H1 (cell line): ENCODE results near the gene TPSAB1. TPM values are rescaled to one million over a fixed set of nuclear protein-coding genes. Genes with fewer than 3 reads are reported as not detected.

ENCODE experiments used
- CTCF ChIA-PET: fragments of 300-600 bp; sonication (Branson Sonifier 250); formaldehyde crosslinking; loops from one replicate; lab custom pipeline; 2021; ENCODE audit not compliant: partially characterized antibody; lab: Charles Lee
- POLR2A ChIA-PET: fragments of 300-600 bp; sonication (Branson Sonifier 250); formaldehyde crosslinking; loops from one replicate; lab custom pipeline; 2021; ENCODE audit warnings: inconsistent platforms; ENCODE audit not compliant: partially characterized antibody; lab: Charles Lee
- DNase-seq, 2 experiments: peaks; one replicate each; pipeline versions ENCODE4 v3.0.0 to v3.0.0-alpha.2; 2010 to 2022; ENCODE audit warnings: low spot score in 2 of 2, low read depth in 1 of 2, mixed read lengths in 1 of 2
- FAIRE-seq: peaks from 2 replicates; lab custom pipeline; 2011; peaks lifted over from hg19 to GRCh38; lab: Jason Lieb, UNC
- H2AFZ ChIP-seq: 2 replicates; pipeline ENCODE4 v1.8.1; 2012; ENCODE audit warnings: low read length, inconsistent platforms
- H2AK5ac ChIP-seq: 2 replicates; pipeline ENCODE4 v1.6.1; 2013; ENCODE audit warnings: low read depth, low read length
- H2BK120ac ChIP-seq: replicated peaks from 2 replicates; pipeline ENCODE3; 2013; ENCODE audit warnings: low read depth, low read length, inconsistent platforms
- H2BK12ac ChIP-seq: 2 replicates; pipeline ENCODE4 v1.6.1; 2013; ENCODE audit warnings: low read depth, low read length
- H2BK15ac ChIP-seq: 2 replicates; pipeline ENCODE4 v1.6.1; 2013; ENCODE audit warnings: low read length
- H2BK20ac ChIP-seq: 2 replicates; pipeline ENCODE4 v1.6.1; 2013; ENCODE audit warnings: low read length
- H2BK5ac ChIP-seq: 2 replicates; pipeline ENCODE4 v1.6.1; 2013; ENCODE audit warnings: low read depth, low read length
- H3K14ac ChIP-seq: 2 replicates; pipeline ENCODE4 v1.6.1; 2013; ENCODE audit warnings: inconsistent platforms; ENCODE audit not compliant: insufficient read length
- H3K18ac ChIP-seq: 2 replicates; pipeline ENCODE4 v1.6.1; 2013; ENCODE audit warnings: low read length; ENCODE audit errors: extremely low read depth
- H3K23ac ChIP-seq: 2 replicates; pipeline ENCODE4 v1.6.1; 2013; ENCODE audit warnings: inconsistent platforms; ENCODE audit not compliant: insufficient read length
- H3K23me2 ChIP-seq: 2 replicates; pipeline ENCODE4 v1.6.1; 2013; ENCODE audit warnings: low read depth, low read length
- H3K27ac ChIP-seq: 2 replicates; pipeline ENCODE4 v1.6.1; 2011; ENCODE audit warnings: low read depth, low read length, inconsistent platforms
- H3K27me3 ChIP-seq, 4 experiments: replicated peaks in 1 of 4; 1 replicate in 1 of 4; 2 replicates in 3 of 4; pipeline versions ENCODE4 v1.6.1 to v1.8.1; 2011 to 2013; ENCODE audit warnings: low read length in 3 of 4, mild to moderate bottlenecking in 3 of 4, inconsistent platforms in 2 of 4, mixed read lengths in 2 of 4, moderate library complexity in 1 of 4; ENCODE audit not compliant: control insufficient read depth in 3 of 4, insufficient read depth in 3 of 4; ENCODE audit errors: extremely low read depth in 1 of 4
- H3K36me3 ChIP-seq, 4 experiments: 2 replicates each; pipeline versions ENCODE4 v1.6.1 to v1.8.1; 2011 to 2013; ENCODE audit warnings: mild to moderate bottlenecking in 4 of 4, low read length in 3 of 4, moderate library complexity in 2 of 4, control low read depth in 1 of 4, inconsistent platforms in 1 of 4; ENCODE audit not compliant: insufficient read depth in 4 of 4, control insufficient read depth in 2 of 4
- H3K4ac ChIP-seq: replicated peaks from 2 replicates; pipeline ENCODE3; 2013; ENCODE audit warnings: low read length, low read depth, mixed read lengths, inconsistent platforms; ENCODE audit not compliant: insufficient read length
- H3K4me1 ChIP-seq, 4 experiments: replicated peaks in 1 of 4; 1 replicate in 1 of 4; 2 replicates in 3 of 4; pipeline versions ENCODE4 v1.6.1 to v1.8.1; 2011 to 2013; ENCODE audit warnings: low read length in 3 of 4, inconsistent platforms in 2 of 4, mixed read lengths in 1 of 4; ENCODE audit not compliant: insufficient read depth in 4 of 4, control insufficient read depth in 3 of 4
- H3K4me2 ChIP-seq, 2 experiments: 2 replicates each; pipeline versions ENCODE4 v1.6.1 to v1.8.1; 2011 to 2013; ENCODE audit warnings: low read depth in 2 of 2, low read length in 2 of 2, control low read depth in 1 of 2, inconsistent platforms in 1 of 2, mild to moderate bottlenecking in 1 of 2; ENCODE audit not compliant: insufficient read depth in 1 of 2
- H3K4me3 ChIP-seq, 4 experiments: fragments of 200-600, 300-600 bp in 1 of 4; sonication (generic), shearing (Covaris generic), sonication (Bioruptor Twin) in 1 of 4; 2 replicates each; pipeline versions ENCODE4 v1.5.1 to v1.8.1; 2011 to 2016; ENCODE audit warnings: low read length in 4 of 4, low read depth in 3 of 4, control low read depth in 2 of 4, inconsistent platforms in 2 of 4, mild to moderate bottlenecking in 2 of 4, mixed read lengths in 1 of 4, moderate library complexity in 1 of 4; ENCODE audit not compliant: insufficient read depth in 2 of 4; ENCODE audit errors: extremely low read depth in 1 of 4
- H3K56ac ChIP-seq: replicated peaks from 2 replicates; pipeline ENCODE3; 2013; ENCODE audit warnings: low read depth, mild to moderate bottlenecking, mixed read lengths, low read length, inconsistent platforms; ENCODE audit not compliant: insufficient read length
- H3K79me1 ChIP-seq: 2 replicates; pipeline ENCODE4 v1.6.1; 2013; ENCODE audit warnings: low read depth, low read length, control low read depth
- H3K79me2 ChIP-seq, 2 experiments: 2 replicates each; pipeline versions ENCODE4 v1.6.1 to v1.8.1; 2012 to 2013; ENCODE audit warnings: low read length in 2 of 2, mild to moderate bottlenecking in 2 of 2, inconsistent platforms in 1 of 2; ENCODE audit not compliant: insufficient read depth in 2 of 2, control insufficient read depth in 1 of 2
- H3K9ac ChIP-seq, 4 experiments: replicated peaks in 1 of 4; 1 replicate in 1 of 4; 2 replicates in 3 of 4; pipeline versions ENCODE4 v1.6.1 to v1.8.1; 2011 to 2013; ENCODE audit warnings: low read depth in 3 of 4, low read length in 3 of 4, control low read depth in 2 of 4, mild to moderate bottlenecking in 2 of 4, moderate library complexity in 2 of 4, inconsistent platforms in 1 of 4; ENCODE audit errors: extremely low read depth in 1 of 4
- H3K9me3 ChIP-seq, 2 experiments: 2 replicates each; pipeline versions ENCODE4 v1.6.1 to v1.8.1; 2012 to 2013; ENCODE audit warnings: mild to moderate bottlenecking in 2 of 2, moderate library complexity in 2 of 2, control low read depth in 1 of 2, inconsistent platforms in 1 of 2, low read depth in 1 of 2, low read length in 1 of 2, mixed read lengths in 1 of 2; ENCODE audit not compliant: insufficient read depth in 2 of 2
- H4K20me1 ChIP-seq, 2 experiments: replicated peaks in 1 of 2; 2 replicates each; pipeline versions ENCODE3 to v1.8.1; 2011 to 2013; ENCODE audit warnings: inconsistent platforms in 2 of 2, low read length in 2 of 2, mild to moderate bottlenecking in 1 of 2; ENCODE audit not compliant: insufficient read depth in 2 of 2, control insufficient read depth in 1 of 2
- H4K5ac ChIP-seq: 2 replicates; pipeline ENCODE4 v1.6.1; 2013; ENCODE audit warnings: low read length, low read depth, mixed read lengths, inconsistent platforms; ENCODE audit not compliant: insufficient read length
- H4K8ac ChIP-seq: 2 replicates; pipeline ENCODE4 v1.8.0; 2013; ENCODE audit warnings: mild to moderate bottlenecking, moderate library complexity, low read length, inconsistent platforms; ENCODE audit not compliant: insufficient read depth; ENCODE audit errors: extremely low read depth
- H4K91ac ChIP-seq: replicated peaks from 2 replicates; pipeline ENCODE3; 2013; ENCODE audit warnings: low read length, mixed read lengths, inconsistent platforms; ENCODE audit not compliant: insufficient read length
- BCL11A ChIP-seq, 2 experiments: IDR thresholded peaks; one replicate each; pipeline ENCODE4 v1.6.1; 2011; ENCODE audit warnings: low read depth in 2 of 2, low read length in 2 of 2, mild to moderate bottlenecking in 2 of 2
- CBX5 ChIP-seq: fragments of 300-800, 300-1000 bp; sonication (generic); IDR thresholded peaks from 2 replicates; pipeline ENCODE4 v1.7.1; 2016; ENCODE audit warnings: antibody characterized with exemption, low read length, low read depth
- PHF8 ChIP-seq: fragments of 200-600 bp; sonication (generic); conservative IDR thresholded peaks from 2 replicates; pipeline ENCODE4 v1.7.1; 2012; ENCODE audit warnings: low read depth, mild to moderate bottlenecking, inconsistent platforms, low read length, moderate library complexity
- POU5F1 ChIP-seq: IDR thresholded peaks from 2 replicates; pipeline ENCODE4 v1.6.1; 2011; ENCODE audit warnings: low read depth, mild to moderate bottlenecking, low read length, moderate library complexity
- RXRA ChIP-seq: IDR thresholded peaks from 2 replicates; pipeline ENCODE4 v1.6.1; 2011; ENCODE audit warnings: low read depth, mild to moderate bottlenecking, low read length, moderate library complexity; ENCODE audit not compliant: insufficient read depth
- SIN3A ChIP-seq, 2 experiments: IDR thresholded peaks in 1 of 2; conservative IDR thresholded peaks in 1 of 2; 2 replicates each; pipeline ENCODE4 v1.6.1; 2011 to 2012; ENCODE audit warnings: low read length in 2 of 2, improper control_type of control experiment in 1 of 2, low read depth in 1 of 2, mild to moderate bottlenecking in 1 of 2
- SIX5 ChIP-seq: IDR thresholded peaks from 2 replicates; pipeline ENCODE4 v1.6.1; 2011; ENCODE audit warnings: mild to moderate bottlenecking, low read depth, low read length
- SP2 ChIP-seq: IDR thresholded peaks from 2 replicates; pipeline ENCODE4 v1.6.1; 2012; ENCODE audit warnings: mild to moderate bottlenecking, low read length, inconsistent platforms
- SRF ChIP-seq: IDR thresholded peaks from 2 replicates; pipeline ENCODE4 v1.6.1; 2011; ENCODE audit warnings: mild to moderate bottlenecking, low read depth, low read length, moderate library complexity
- ZNF274 ChIP-seq: IDR thresholded peaks from 2 replicates; pipeline ENCODE4 v1.7.0; 2012; ENCODE audit warnings: low read length, borderline replicate concordance; ENCODE audit errors: extremely low read depth
- WGBS, 2 experiments: shearing (Covaris generic) in 1 of 2; methylation state at CpG; one replicate each; pipeline versions ENCODE4 v1.1.6 to v1.1.7; 2013 to 2015; ENCODE audit warnings: low lambda C conversion rate in 2 of 2, mixed read lengths in 2 of 2, inconsistent platforms in 1 of 2, low coverage in 1 of 2, missing lambda C conversion rate in 1 of 2; ENCODE audit not compliant: insufficient replicate concordance in 2 of 2, insufficient coverage in 1 of 2, insufficient read length in 1 of 2; ENCODE audit errors: extremely low coverage in 1 of 2, missing lambda C conversion rate in 1 of 2; 5-methylcytosine and 5-hydroxymethylcytosine counted together
- polyA plus RNA-seq, 7 experiments: library from polyadenylated mRNA; depleted of rRNA in 3 of 7; stranded (reverse) in 5 of 7; unstranded in 2 of 7; fragments of >200 nt in 5 of 7; fragments of 200-250 nt in 2 of 7; gene quantifications; 1 replicate in 5 of 7; 2 replicates in 1 of 7; 4 replicates in 1 of 7; pipeline versions ENCODE4 v1.2.1 to v1.2.3, GENCODE V29; 2011 to 2013; ENCODE audit warnings: missing spikeins in 2 of 7, mixed read lengths in 2 of 7
- total RNA-seq: library from RNA; stranded (reverse); fragmentation: NEBNext Ultra II Directional; extraction: Animal tissue kit (Norgen Biotek cat#: 25700); gene quantifications from 2 replicates; pipeline ENCODE4 v1.2.1, GENCODE V29; 2021
- TF ChIP-seq, protein P1 (sequence below): IDR thresholded peaks from 2 replicates; pipeline ENCODE4 v1.6.1; 2012; ENCODE audit warnings: inconsistent platforms
- TF ChIP-seq, protein P2 (sequence below): IDR thresholded peaks from 2 replicates; pipeline ENCODE4 v1.6.1; 2012; ENCODE audit warnings: low read length, inconsistent platforms

The TPSAB1 gene
- total and polyA plus RNA-seq, 2 of the 8 experiments (the other 6 are each of a cell fraction or from before 2014, with no cell fraction given): 0.09 TPM; not detected in 1

DNA sequence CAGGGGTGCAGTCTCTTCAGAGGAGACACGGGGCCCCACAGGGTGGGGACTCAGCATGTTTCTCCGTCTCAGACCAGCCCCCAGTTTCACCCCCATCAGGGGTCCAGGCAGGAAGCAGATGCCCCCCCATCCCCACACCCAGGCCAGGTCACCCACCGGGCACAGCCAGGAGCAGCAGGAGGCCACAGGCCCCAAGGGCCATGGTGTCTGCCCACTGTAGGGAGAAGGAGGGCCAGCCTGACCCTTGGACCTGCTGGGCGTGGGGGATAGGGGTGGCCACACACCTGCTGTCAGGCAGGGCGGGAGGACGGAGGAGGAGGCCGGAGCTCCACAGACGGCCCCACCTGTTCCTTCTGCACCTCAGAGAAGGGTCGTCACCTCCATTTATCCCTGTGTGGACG lies 15.5 kb upstream of the TPSAB1 start, which contains the start of gene TPSG1:
TSS of gene TPSG1 (minus strand) at position 218 of the 401 bp plus-strand sequence. CDS start at position 202, 16 bp downstream.
- Histone ChIP-seq H3K79me2 (no peaks in the 10 kb centered on the region), H3K9me3 (no peaks in the 10 kb centered on the region), H3K4me1 (no peaks in the 10 kb centered on the region; a peak in 1 of 7 replicates), H3K36me3 (peaks cover 0 to 13% (median 0%) of the 10 kb centered on the region in 4 experiments; a peak in 3 of 8 replicates), H4K5ac (no peak within 1 kb of the TSS), H2AFZ (no peak within 1 kb of the TSS), H3K79me1 (no peaks in the 10 kb centered on the region), H3K9ac (no peak within 1 kb of the TSS), H4K91ac (no peak within 1 kb of the TSS), H3K56ac (no peak within 1 kb of the TSS), H4K20me1 (peaks cover 0 to 6% of the 10 kb centered on the region in 2 experiments), H3K27me3 (peaks cover 0 to 2% (median under 1%) of the 10 kb centered on the region in 4 experiments; a peak in 1 of 7 replicates), H2AK5ac (no peak within 1 kb of the TSS), H2BK5ac (no peak within 1 kb of the TSS), H3K4ac (no peak within 1 kb of the TSS), H2BK20ac (no peak within 1 kb of the TSS), H2BK15ac (no peak within 1 kb of the TSS; the same call in 1 of the 2 replicates), H3K23me2 (no peaks in the 10 kb centered on the region), H3K14ac (no peak within 1 kb of the TSS), H3K4me2 (no peak within 1 kb of the TSS), H2BK120ac (no peak within 1 kb of the TSS), H2BK12ac (no peak within 1 kb of the TSS), H3K18ac (no peak within 1 kb of the TSS), H3K4me3 (no peak within 1 kb of the TSS), H3K27ac (no peak within 1 kb of the TSS), H4K8ac (peak within 1 kb of the TSS; percentile 14; the same call in 1 of the 2 replicates), H3K23ac (no peak within 1 kb of the TSS)
- no peak for DNase-seq
- ChIA-PET CTCF (interaction anchor here (1.5 kb wide), 1 partner anchor 55 kb away, joined by 3 read pairs; no protein-coding TSS in a partner anchor), POLR2A (no interaction called here)
- no peak for FAIRE-seq
- WGBS, 2 experiments: 85% methylated on average over 8 of the region's 10 CpGs; no CpG with 5 or more reads in 1 of the 2 experiments
- no peak for TF ChIP-seq ZNF274
- TF ChIP-seq RXRA: no peak
- no peak for TF ChIP-seq CBX5
- TF ChIP-seq SIX5: no peak
- TF ChIP-seq, protein P1, sequence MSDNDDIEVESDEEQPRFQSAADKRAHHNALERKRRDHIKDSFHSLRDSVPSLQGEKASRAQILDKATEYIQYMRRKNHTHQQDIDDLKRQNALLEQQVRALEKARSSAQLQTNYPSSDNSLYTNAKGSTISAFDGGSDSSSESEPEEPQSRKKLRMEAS: no peak
- TF ChIP-seq, protein P2, sequence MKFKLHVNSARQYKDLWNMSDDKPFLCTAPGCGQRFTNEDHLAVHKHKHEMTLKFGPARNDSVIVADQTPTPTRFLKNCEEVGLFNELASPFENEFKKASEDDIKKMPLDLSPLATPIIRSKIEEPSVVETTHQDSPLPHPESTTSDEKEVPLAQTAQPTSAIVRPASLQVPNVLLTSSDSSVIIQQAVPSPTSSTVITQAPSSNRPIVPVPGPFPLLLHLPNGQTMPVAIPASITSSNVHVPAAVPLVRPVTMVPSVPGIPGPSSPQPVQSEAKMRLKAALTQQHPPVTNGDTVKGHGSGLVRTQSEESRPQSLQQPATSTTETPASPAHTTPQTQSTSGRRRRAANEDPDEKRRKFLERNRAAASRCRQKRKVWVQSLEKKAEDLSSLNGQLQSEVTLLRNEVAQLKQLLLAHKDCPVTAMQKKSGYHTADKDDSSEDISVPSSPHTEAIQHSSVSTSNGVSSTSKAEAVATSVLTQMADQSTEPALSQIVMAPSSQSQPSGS: no peak
- no peak for TF ChIP-seq POU5F1
- TF ChIP-seq SIN3A (conservative IDR thresholded peaks at IDR 0.05 in 1 of 2, IDR thresholded peaks at IDR 0.05 in 1 of 2; ENCODE audit: low read depth in 1 of 2, low read length in 2 of 2): no peak
- no peak for TF ChIP-seq SP2
- TF ChIP-seq PHF8: no peak
- no peak for TF ChIP-seq BCL11A (IDR thresholded peaks at IDR 0.05; ENCODE audit: low read depth in 2 of 2, low read length in 2 of 2)
- TF ChIP-seq SRF: no peak
